ENCODE results near the gene TNNT1.
"Not testable (repeated sequence)": the region's sequence is repeated elsewhere in the genome, so short reads cannot be mapped to it uniquely, and the experiment has no call there.

Gene TNNT1

DNA sequence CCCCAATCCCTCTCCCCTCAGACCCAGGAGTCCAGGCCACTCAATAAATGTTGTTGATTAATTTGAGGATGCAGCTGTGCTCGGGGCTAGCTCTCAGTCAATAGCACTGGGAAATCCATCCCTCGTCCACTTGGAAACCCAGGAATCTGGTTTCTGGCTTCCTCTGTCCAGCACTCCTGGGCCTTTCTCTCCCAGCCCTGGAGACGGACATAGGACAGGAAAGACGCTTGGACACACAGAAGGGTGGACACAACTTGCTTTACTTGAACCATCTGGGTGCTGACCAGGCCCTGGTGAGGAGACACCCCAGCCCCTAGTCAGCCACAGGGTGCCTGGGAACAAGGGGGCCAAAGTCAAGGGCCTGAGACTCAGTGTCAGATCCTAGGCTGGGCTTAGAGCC lies 9.4 kb upstream of the TNNT1 start:
- peaks cover 75% of the 10 kb centered on the region for H3K27me3 Mint-ChIP-seq (ENCODE audit: low read depth, poor library complexity)

DNA sequence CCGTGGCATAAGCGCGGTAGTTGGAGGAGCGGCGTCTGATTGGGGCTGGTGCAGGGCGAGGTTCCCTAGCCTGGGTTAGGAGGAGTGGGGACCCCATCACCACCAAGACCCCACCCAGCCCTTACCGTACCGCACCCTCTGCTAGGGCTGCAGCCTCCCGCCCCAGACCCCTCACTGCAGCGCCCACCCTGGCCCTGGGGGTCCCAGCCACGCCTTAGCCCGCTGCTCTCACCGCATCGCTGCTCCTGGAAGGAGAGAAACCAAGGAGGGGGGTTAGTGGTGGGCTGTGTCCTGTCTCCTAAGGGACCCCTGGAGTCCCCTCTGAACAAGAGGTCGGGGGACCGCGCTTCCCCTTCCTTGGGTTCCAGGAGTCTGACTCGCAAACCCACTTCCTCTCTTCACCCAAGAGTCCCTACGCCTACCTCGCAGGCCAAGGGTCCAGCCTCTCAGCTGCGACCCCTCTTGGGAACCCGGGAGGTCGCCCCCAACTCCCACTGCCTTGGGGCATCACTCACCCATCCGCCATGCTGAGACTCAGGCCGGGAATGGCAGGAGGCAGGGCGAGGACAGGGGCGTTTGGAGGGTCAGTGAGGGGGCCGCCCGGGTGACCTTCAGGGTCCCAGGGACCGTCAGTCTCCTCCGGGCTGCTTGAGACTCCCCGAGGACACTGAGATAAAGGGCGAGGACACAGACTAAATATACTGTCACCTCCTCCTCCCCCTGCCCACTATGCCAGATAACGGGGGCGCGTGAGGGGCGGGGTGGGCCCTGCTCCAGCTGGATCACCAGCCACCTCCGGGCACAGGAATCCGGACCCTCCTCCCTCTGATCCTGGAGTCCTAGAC lies 8.3 kb upstream of the TNNT1 start, which contains the start of gene TNNI3:
Gene TNNI3, minus strand, starts transcription at position 669 of the 845 bp plus-strand sequence. Its CDS starts 143 bp downstream, at position 526.
- peaks cover 65% of the 10 kb centered on the region for H3K27me3 Mint-ChIP-seq (ENCODE audit: low read depth, poor library complexity)
- H3K27ac Mint-ChIP-seq = no peak within 1 kb of the TSS
- peaks cover 5% of the 10 kb centered on the region for H3K36me3 Mint-ChIP-seq (ENCODE audit: low read depth)
- peaks cover 8% of the 10 kb centered on the region for H3K9me3 Mint-ChIP-seq
- H3K4me1 Mint-ChIP-seq = peaks cover 23% of the 10 kb centered on the region
- no peak for DNase-seq
- TF ChIP-seq, protein P1, sequence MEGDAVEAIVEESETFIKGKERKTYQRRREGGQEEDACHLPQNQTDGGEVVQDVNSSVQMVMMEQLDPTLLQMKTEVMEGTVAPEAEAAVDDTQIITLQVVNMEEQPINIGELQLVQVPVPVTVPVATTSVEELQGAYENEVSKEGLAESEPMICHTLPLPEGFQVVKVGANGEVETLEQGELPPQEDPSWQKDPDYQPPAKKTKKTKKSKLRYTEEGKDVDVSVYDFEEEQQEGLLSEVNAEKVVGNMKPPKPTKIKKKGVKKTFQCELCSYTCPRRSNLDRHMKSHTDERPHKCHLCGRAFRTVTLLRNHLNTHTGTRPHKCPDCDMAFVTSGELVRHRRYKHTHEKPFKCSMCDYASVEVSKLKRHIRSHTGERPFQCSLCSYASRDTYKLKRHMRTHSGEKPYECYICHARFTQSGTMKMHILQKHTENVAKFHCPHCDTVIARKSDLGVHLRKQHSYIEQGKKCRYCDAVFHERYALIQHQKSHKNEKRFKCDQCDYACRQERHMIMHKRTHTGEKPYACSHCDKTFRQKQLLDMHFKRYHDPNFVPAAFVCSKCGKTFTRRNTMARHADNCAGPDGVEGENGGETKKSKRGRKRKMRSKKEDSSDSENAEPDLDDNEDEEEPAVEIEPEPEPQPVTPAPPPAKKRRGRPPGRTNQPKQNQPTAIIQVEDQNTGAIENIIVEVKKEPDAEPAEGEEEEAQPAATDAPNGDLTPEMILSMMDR (IDR thresholded peaks at IDR 0.05) = no peak
- H3K4me3 Mint-ChIP-seq = peak within 1 kb of the TSS; percentile 83

More for the DNA sequence above, 9.4 kb upstream of the TNNT1 start:
- TF ChIP-seq, protein P1 (IDR thresholded peaks at IDR 0.05) = no peak
- Mint-ChIP-seq H3K27ac (no peak overlapping the region), H3K36me3 (ENCODE audit: low read depth) (peaks cover 5% of the 10 kb centered on the region), H3K4me1 (peaks cover 23% of the 10 kb centered on the region), H3K9me3 (peaks cover 8% of the 10 kb centered on the region), H3K4me3 (no peak overlapping the region)
- DNase-seq = no peak

DNA sequence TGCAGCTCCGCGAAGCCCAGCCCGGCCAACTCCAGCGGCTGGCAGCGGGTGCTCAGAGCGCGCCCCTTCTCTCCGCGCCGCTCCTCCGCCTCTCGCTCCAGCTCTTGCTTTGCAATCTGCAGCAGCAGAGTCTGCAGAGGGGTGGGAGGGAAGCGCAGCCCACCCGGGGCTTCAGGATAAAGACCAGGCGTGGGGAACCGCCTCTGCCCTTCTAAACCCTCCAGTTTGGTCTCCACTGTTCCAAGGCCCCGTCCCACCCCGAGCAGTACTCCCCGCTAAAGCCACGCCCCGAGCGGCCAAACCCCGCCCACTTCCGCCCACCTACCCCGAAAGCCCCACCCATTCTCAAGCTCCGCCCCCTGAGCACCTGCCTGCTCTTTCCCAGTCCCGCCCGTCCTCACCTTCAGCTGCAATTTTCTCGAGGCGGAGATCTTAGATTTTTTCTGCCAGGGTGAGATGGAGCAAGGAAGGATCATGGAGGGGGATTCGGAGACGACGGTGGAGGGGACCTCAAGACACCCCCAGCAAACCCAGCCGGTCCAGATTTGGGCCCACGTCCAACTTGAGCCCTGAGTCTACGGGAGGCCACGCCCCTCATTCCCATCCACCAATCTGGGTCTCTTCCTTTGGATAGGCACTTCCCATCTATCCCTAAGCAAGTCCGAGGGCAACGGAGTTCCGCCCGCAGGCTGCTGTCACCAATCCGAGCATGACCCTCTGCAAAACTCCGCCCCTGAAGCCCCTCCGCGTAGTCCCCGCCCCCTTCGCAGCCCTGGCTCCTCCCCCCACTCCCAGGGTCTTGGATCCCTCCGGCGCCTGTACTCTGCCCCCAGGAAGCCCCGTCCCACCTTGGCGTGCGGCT lies 7.4 kb upstream of the TNNT1 start:
- peaks cover 14% of the 10 kb centered on the region for H3K9me3 Mint-ChIP-seq
- peaks cover 23% of the 10 kb centered on the region for H3K4me1 Mint-ChIP-seq
- H3K4me3 Mint-ChIP-seq = peak overlapping the region; percentile 83
- DNase-seq = peak; percentile 93
- peaks cover 58% of the 10 kb centered on the region for H3K27me3 Mint-ChIP-seq (ENCODE audit: low read depth, poor library complexity)
- TF ChIP-seq, protein P1 (IDR thresholded peaks at IDR 0.05) = no peak
- no peak overlapping the region for H3K27ac Mint-ChIP-seq
- H3K36me3 Mint-ChIP-seq (ENCODE audit: low read depth) = peaks cover 10% of the 10 kb centered on the region

DNA sequence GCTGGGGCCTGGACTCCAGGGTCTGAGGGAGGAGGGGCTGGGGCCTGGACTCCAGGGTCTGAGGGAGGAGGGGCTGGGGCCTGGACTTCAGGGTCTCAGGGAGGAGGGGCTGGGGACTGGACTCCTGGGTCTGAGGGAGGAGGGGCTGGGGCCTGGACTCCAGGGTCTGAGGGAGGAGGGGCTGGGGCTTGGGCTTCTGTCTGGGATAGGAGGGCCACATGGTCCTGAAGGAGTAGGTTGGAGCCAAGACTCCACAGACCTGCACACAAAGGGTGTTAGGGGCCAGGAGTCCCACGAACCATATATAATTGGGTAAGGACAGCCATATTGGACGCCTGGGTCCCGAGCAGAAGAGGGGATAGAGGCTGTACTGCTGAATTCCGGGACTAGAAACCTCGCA lies 6.8 kb upstream of the TNNT1 start:
- Mint-ChIP-seq H3K27me3 (ENCODE audit: low read depth, poor library complexity) (peaks cover 54% of the 10 kb centered on the region), H3K4me3 (peak overlapping the region; percentile 83), H3K4me1 (peaks cover 23% of the 10 kb centered on the region), H3K9me3 (peaks cover 14% of the 10 kb centered on the region), H3K36me3 (ENCODE audit: low read depth) (peaks cover 12% of the 10 kb centered on the region)
- DNase-seq, H3K27ac Mint-ChIP-seq: not testable (repeated sequence)

DNA sequence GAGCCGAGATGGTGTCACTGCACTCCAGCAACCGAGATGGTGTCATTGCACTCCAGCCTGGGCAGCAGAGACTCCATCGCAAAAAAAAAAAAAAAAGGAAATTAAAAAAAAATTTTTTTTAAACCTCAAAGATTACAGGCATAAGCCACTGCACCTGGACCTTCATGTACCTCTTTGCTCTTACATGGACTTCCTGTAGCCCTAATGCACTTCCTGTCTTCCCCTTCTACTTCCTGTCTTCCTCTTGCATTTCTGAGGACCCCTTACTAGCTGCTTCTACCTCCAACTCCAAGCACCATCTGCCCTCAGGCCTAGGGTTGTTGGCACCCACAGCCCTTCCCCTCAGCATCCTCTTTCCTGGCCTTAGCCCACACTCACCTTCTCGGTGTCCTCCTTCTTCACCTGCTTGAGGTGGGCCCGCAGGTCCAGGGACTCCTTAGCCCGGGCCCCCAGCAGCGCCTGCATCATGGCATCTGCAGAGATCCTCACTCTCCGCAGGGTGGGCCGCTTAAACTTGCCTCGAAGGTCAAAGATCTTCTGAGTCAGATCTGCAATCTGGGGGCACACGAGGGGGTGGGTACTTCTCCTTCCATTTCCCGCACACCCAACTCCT lies 4.8 kb upstream of the TNNT1 start:
- TF ChIP-seq, protein P1 (IDR thresholded peaks at IDR 0.05) = no peak
- peaks cover 30% of the 10 kb centered on the region for H3K4me1 Mint-ChIP-seq
- H3K4me3 Mint-ChIP-seq = no peak overlapping the region
- DNase-seq = no peak
- peaks cover 12% of the 10 kb centered on the region for H3K36me3 Mint-ChIP-seq (ENCODE audit: low read depth)
- H3K9me3 Mint-ChIP-seq = peaks cover 14% of the 10 kb centered on the region
- H3K27ac Mint-ChIP-seq = no peak overlapping the region
- peaks cover 52% of the 10 kb centered on the region for H3K27me3 Mint-ChIP-seq (ENCODE audit: low read depth, poor library complexity)

DNA sequence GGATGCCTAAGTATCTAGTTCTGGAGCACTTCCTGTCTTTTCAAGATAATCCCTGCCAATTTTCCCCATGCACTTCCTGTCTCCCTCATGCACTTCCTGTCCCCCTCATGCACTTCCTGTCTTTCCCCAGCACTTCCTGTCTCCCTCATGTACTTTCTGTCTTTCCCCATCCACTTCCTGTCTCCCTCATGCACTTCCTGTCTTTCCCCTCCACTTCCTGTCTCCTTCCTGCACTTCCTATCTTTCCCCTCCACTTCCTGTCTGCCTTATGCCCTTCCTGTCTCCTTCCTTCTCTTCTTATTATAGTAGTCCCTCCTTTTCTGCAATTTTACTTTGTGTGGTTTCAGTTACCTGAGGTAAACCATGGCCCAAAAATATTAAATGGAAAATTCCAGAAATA lies 3.0 kb upstream of the TNNT1 start:
- Mint-ChIP-seq H3K4me1 (peaks cover 35% of the 10 kb centered on the region), H3K27me3 (ENCODE audit: low read depth, poor library complexity) (peaks cover 45% of the 10 kb centered on the region), H3K9me3 (peaks cover 14% of the 10 kb centered on the region), H3K36me3 (ENCODE audit: low read depth) (peaks cover 12% of the 10 kb centered on the region), H3K4me3 (no peak overlapping the region), H3K27ac (no peak overlapping the region)
- DNase-seq = no peak
- TF ChIP-seq, protein P1 (IDR thresholded peaks at IDR 0.05) = no peak

All from nephron progenitor cell (in vitro differentiated cells).